ENCODE data around the gene MPC2. TPM values are rescaled to one million over a fixed set of nuclear protein-coding genes. Genes with fewer than 3 reads are reported as not detected.

Gene MPC2
- polyA plus RNA-seq, 3 donors: 14.2 to 70.3 (median 59.4) TPM

GRCh38 chr1:167898578-167899222 lies 38.2 kb downstream of the MPC2 start:
- H4K20me1 ChIP-seq (ENCODE audit: insufficient read depth, low read length): no peaks in the 10 kb centered on the region
- H3K4me3 ChIP-seq (replicated peaks in 1 of 3; ENCODE audit: low read depth in 2 of 3, low read length in 3 of 3): no peak overlapping the region
- no peak overlapping the region for H2AFZ ChIP-seq (ENCODE audit: insufficient read depth, low read depth, low read length, poor library complexity, severe bottlenecking)
- TF ChIP-seq, protein P1, sequence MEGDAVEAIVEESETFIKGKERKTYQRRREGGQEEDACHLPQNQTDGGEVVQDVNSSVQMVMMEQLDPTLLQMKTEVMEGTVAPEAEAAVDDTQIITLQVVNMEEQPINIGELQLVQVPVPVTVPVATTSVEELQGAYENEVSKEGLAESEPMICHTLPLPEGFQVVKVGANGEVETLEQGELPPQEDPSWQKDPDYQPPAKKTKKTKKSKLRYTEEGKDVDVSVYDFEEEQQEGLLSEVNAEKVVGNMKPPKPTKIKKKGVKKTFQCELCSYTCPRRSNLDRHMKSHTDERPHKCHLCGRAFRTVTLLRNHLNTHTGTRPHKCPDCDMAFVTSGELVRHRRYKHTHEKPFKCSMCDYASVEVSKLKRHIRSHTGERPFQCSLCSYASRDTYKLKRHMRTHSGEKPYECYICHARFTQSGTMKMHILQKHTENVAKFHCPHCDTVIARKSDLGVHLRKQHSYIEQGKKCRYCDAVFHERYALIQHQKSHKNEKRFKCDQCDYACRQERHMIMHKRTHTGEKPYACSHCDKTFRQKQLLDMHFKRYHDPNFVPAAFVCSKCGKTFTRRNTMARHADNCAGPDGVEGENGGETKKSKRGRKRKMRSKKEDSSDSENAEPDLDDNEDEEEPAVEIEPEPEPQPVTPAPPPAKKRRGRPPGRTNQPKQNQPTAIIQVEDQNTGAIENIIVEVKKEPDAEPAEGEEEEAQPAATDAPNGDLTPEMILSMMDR (IDR thresholded peaks at IDR 0.05): no peak
- H3K27me3 ChIP-seq (ENCODE audit: control insufficient read depth in 2 of 2, insufficient read depth in 2 of 2, low read length in 2 of 2): no peaks in the 10 kb centered on the region
- 91% methylated on average over 4 of the region's 9 CpGs for WGBS (ENCODE audit: insufficient coverage)
- no peaks in the 10 kb centered on the region for H3K4me1 ChIP-seq (ENCODE audit: control insufficient read depth in 1 of 2, insufficient read depth in 2 of 2, low read length in 2 of 2)
- H3K9me3 ChIP-seq (replicated peaks in 1 of 2; ENCODE audit: control insufficient read depth in 1 of 2, insufficient read depth in 1 of 2, low read length in 2 of 2): no peaks in the 10 kb centered on the region
- Mint-ChIP-seq H3K36me3 (no peaks in the 10 kb centered on the region), H3K9me3 (no peaks in the 10 kb centered on the region), H3K27me3 (ENCODE audit: low read depth in 3 of 3) (peaks cover 0 to 2% (median 2%) of the 10 kb centered on the region in 3 donors), H3K27ac (no peak overlapping the region), H3K4me3 (no peak overlapping the region), H3K4me1 (no peaks in the 10 kb centered on the region)
- H3K9ac ChIP-seq (ENCODE audit: insufficient read depth, low read length, poor library complexity, severe bottlenecking): no peak overlapping the region
- no peak for DNase-seq
- intact Hi-C loops (cut with micrococcal nuclease): no loop called here
- H3K79me2 ChIP-seq (ENCODE audit: insufficient read depth, low read length): no peaks in the 10 kb centered on the region
- H3K27ac ChIP-seq (ENCODE audit: low read depth in 1 of 2, low read length in 2 of 2): no peak overlapping the region
- no peaks in the 10 kb centered on the region for H3K36me3 ChIP-seq (replicated peaks in 1 of 2; ENCODE audit: control insufficient read depth in 1 of 2, insufficient read depth in 2 of 2, low read length in 2 of 2)
- H3K4me2 ChIP-seq (replicated peaks; ENCODE audit: extremely low read depth, low read length, poor library complexity, severe bottlenecking): no peak overlapping the region

GRCh38 chr1:167893798-167894197 lies 43.1 kb downstream of the MPC2 start:
- Mint-ChIP-seq H3K4me1 (peaks cover 2% of the 10 kb centered on the region), H3K4me3 (no peak overlapping the region), H3K9me3 (peaks cover 0 to 2% (median 0%) of the 10 kb centered on the region in 7 donors), H3K36me3 (no peaks in the 10 kb centered on the region), H3K27me3 (ENCODE audit: low read depth in 3 of 3) (peaks cover 0 to 2% (median 0%) of the 10 kb centered on the region in 3 donors), H3K27ac (peak overlapping the region in 1 of 7 donors; percentile 68)
- no peak overlapping the region for H2AFZ ChIP-seq (ENCODE audit: insufficient read depth, low read depth, low read length, poor library complexity, severe bottlenecking)
- 100% methylated on average over 1 of the region's 2 CpGs for WGBS (ENCODE audit: insufficient coverage)
- H3K9me3 ChIP-seq (replicated peaks in 1 of 2; ENCODE audit: control insufficient read depth in 1 of 2, insufficient read depth in 1 of 2, low read length in 2 of 2): no peaks in the 10 kb centered on the region
- TF ChIP-seq, protein P1 (IDR thresholded peaks at IDR 0.05): no peak
- H3K27me3 ChIP-seq (ENCODE audit: control insufficient read depth in 2 of 2, insufficient read depth in 2 of 2, low read length in 2 of 2): no peaks in the 10 kb centered on the region
- intact Hi-C loops (cut with micrococcal nuclease): no loop called here
- H3K27ac ChIP-seq (ENCODE audit: low read depth in 1 of 2, low read length in 2 of 2): no peak overlapping the region
- H4K20me1 ChIP-seq (ENCODE audit: insufficient read depth, low read length): no peaks in the 10 kb centered on the region
- H3K79me2 ChIP-seq (ENCODE audit: insufficient read depth, low read length): no peaks in the 10 kb centered on the region
- H3K4me3 ChIP-seq (replicated peaks in 1 of 3; ENCODE audit: low read depth in 2 of 3, low read length in 3 of 3): no peak overlapping the region
- H3K9ac ChIP-seq (ENCODE audit: insufficient read depth, low read length, poor library complexity, severe bottlenecking): no peak overlapping the region
- H3K4me2 ChIP-seq (replicated peaks; ENCODE audit: extremely low read depth, low read length, poor library complexity, severe bottlenecking): no peak overlapping the region
- no peaks in the 10 kb centered on the region for H3K36me3 ChIP-seq (replicated peaks in 1 of 2; ENCODE audit: control insufficient read depth in 1 of 2, insufficient read depth in 2 of 2, low read length in 2 of 2)
- no peak for DNase-seq
- H3K4me1 ChIP-seq (ENCODE audit: control insufficient read depth in 1 of 2, insufficient read depth in 2 of 2, low read length in 2 of 2): no peaks in the 10 kb centered on the region

Data from CD14-positive monocyte (primary cell).